Lung (tissue), 12 donors: Measurements from ENCODE around the gene PNLIPRP3. TPM values are rescaled to one million over a fixed set of nuclear protein-coding genes. Genes with fewer than 3 reads are reported as not detected.

ENCODE experiments used
- ATAC-seq: fragments of 200-7000 bp; cut with Tn5 transposase; one replicate; pipeline ENCODE4 v1.9.1; 2020; ENCODE audit warnings: moderate number of reproducible peaks; ENCODE audit not compliant: insufficient read depth, low FRiP score
- DNase-seq, 3 donors: peaks; one replicate each; pipeline ENCODE4 v3.0.0-alpha.2; 2013 to 2017
- H3K27ac ChIP-seq, 2 donors: one replicate each; pipeline ENCODE4 v1.5.1; 2013; ENCODE audit warnings: mild to moderate bottlenecking in 2 of 2, moderate library complexity in 2 of 2, control low read depth in 1 of 2, inconsistent platforms in 1 of 2, low read depth in 1 of 2, low read length in 1 of 2
- H3K27me3 ChIP-seq, 3 donors: one replicate each; pipeline ENCODE4 v1.5.1; 2013; ENCODE audit warnings: low read length in 2 of 3; ENCODE audit not compliant: control insufficient read depth in 3 of 3, insufficient read depth in 3 of 3
- H3K36me3 ChIP-seq, 4 donors: one replicate each; pipeline ENCODE4 v1.5.1; 2013; ENCODE audit warnings: low read length in 4 of 4, mild to moderate bottlenecking in 1 of 4, moderate library complexity in 1 of 4; ENCODE audit not compliant: control insufficient read depth in 4 of 4, insufficient read depth in 4 of 4
- H3K4me1 ChIP-seq, 5 donors: one replicate each; pipeline ENCODE4 v1.5.1; 2013; ENCODE audit warnings: low read length in 5 of 5, mild to moderate bottlenecking in 2 of 5, moderate library complexity in 1 of 5; ENCODE audit not compliant: control insufficient read depth in 5 of 5, insufficient read depth in 5 of 5
- H3K4me3 ChIP-seq: one replicate; pipeline ENCODE4 v1.5.1; 2013; ENCODE audit warnings: mild to moderate bottlenecking, control low read depth, moderate library complexity
- H3K9ac ChIP-seq, 2 donors: one replicate each; pipeline ENCODE4 v1.5.1; 2013; ENCODE audit warnings: low read length in 2 of 2, control low read depth in 1 of 2; ENCODE audit not compliant: insufficient read depth in 1 of 2
- H3K9me3 ChIP-seq, 4 donors: one replicate each; pipeline ENCODE4 v1.5.1; 2013; ENCODE audit warnings: low read length in 3 of 4, mild to moderate bottlenecking in 1 of 4, moderate library complexity in 1 of 4; ENCODE audit not compliant: control insufficient read depth in 4 of 4, insufficient read depth in 3 of 4
- WGBS, 2 donors: extraction: QIAGEN DNeasy Blood & Tissue Kit; methylation state at CpG; one replicate each; pipeline ENCODE4 v1.1.7; 2013; 5-methylcytosine and 5-hydroxymethylcytosine counted together
- polyA plus RNA-seq, 2 donors: library from polyadenylated mRNA; stranded (reverse); fragments of 200-250 nt; gene quantifications; one replicate each; pipeline ENCODE4 v1.2.1, GENCODE V29; 2013
- total RNA-seq, 2 donors: library from RNA; depleted of rRNA in 1 of 2; stranded (reverse); fragments of >200 nt in 1 of 2; gene quantifications; one replicate each; pipeline ENCODE4 v1.2.1, GENCODE V29; 2014 to 2021
- TF ChIP-seq, protein P1 (sequence below): IDR thresholded peaks from 2 replicates; pipeline ENCODE4 v1.5.1; 2012; ENCODE audit warnings: mild to moderate bottlenecking; ENCODE audit errors: control extremely low read depth, extremely low read depth
- donor health status: control.
- donor health status: control.
- donor health status: Bipolar disorder and iron deficiency.
- donor health status: healthy.
- donor health status: DM: yes; HTN: yes; CAD: no.

Gene PNLIPRP3
- total and polyA plus RNA-seq, 4 donors, result not detected

DNA sequence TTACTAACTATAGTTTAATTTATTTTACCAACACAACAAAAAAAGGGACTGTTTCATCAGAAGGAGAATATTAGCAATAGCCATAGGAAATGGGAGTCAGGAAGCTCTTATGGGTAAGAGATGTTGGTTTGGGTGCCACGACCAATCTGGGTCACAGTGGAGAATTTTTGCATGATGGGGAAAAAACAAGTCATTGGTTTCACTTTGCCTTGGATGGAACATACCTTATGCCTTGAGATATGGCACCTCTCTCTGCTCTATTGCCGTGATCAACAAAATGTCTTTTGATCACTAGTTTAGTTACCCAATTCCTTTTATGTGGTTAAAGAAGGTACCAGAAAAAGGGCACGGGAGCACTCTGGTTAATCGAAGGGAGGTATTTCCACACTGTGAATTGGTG lies 48.2 kb downstream of the PNLIPRP3 start:
- TF ChIP-seq, protein P1, sequence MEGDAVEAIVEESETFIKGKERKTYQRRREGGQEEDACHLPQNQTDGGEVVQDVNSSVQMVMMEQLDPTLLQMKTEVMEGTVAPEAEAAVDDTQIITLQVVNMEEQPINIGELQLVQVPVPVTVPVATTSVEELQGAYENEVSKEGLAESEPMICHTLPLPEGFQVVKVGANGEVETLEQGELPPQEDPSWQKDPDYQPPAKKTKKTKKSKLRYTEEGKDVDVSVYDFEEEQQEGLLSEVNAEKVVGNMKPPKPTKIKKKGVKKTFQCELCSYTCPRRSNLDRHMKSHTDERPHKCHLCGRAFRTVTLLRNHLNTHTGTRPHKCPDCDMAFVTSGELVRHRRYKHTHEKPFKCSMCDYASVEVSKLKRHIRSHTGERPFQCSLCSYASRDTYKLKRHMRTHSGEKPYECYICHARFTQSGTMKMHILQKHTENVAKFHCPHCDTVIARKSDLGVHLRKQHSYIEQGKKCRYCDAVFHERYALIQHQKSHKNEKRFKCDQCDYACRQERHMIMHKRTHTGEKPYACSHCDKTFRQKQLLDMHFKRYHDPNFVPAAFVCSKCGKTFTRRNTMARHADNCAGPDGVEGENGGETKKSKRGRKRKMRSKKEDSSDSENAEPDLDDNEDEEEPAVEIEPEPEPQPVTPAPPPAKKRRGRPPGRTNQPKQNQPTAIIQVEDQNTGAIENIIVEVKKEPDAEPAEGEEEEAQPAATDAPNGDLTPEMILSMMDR, result no peak
- H3K36me3 ChIP-seq, result no peaks in the 10 kb centered on the region
- ATAC-seq, result no peak
- DNase-seq, result no peak
- no peak overlapping the region for H3K9ac ChIP-seq
- H3K4me1 ChIP-seq, result no peaks in the 10 kb centered on the region
- WGBS, 2 donors, result 59 to 78% methylated on average over 4 of the region's 4 CpGs
- H3K4me3 ChIP-seq, result no peak overlapping the region
- H3K27me3 ChIP-seq, result no peaks in the 10 kb centered on the region
- no peaks in the 10 kb centered on the region for H3K9me3 ChIP-seq
- H3K27ac ChIP-seq, result no peak overlapping the region

DNA sequence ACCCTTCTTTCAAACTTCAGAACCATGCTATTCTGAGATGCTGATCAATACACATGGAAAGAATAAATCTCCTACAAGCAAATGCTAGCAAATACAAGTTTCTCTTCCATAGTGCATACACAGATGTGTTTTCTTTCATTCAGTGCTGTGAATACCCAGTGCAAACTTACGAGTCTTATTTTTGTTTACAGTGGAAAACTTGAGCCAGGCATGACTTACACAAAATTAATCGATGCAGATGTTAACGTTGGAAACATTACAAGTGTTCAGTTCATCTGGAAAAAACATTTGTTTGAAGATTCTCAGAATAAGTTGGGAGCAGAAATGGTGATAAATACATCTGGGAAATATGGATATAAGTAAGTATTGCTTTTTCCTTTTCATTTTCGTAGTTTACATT lies 48.8 kb downstream of the PNLIPRP3 start:
- TF ChIP-seq, protein P1, result no peak
- ATAC-seq, result no peak

DNA sequence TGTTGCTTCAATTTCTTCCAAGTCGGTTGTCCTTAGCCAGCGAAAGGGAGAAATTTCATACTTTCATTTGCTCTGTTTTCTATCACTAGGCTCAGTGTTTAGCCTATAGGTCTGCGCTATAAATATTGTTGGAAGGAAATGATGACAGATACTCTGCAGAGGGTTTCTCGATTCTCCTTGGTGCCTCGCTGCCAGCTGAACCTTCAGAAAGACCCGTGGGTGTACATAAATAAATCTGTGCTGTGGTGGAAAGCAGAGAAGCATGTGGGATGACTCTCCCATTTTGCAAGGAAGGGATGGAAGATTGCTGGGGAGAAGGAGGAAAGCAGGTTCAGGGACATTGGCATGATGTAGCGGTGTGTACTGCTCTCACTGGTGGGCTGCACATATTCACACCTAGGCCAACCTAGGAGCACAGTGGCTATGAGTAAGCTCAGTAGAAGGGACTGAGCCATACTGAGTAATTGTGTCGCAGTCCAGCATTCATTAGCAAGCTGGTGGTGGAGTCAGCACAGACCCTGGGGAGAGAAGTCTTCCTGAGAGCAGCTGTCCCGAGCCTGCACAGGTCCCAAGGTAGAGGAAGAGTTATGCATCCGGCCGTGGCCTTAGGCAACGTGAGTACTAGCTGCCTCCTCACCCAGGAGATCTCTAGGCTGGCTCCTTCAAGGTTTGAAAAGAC lies 50.5 kb downstream of the PNLIPRP3 start:
- Histone ChIP-seq H3K27ac (no peak overlapping the region), H3K4me3 (no peak overlapping the region), H3K4me1 (no peaks in the 10 kb centered on the region), H3K27me3 (no peaks in the 10 kb centered on the region), H3K9ac (no peak overlapping the region), H3K9me3 (no peaks in the 10 kb centered on the region), H3K36me3 (no peaks in the 10 kb centered on the region)
- WGBS, 2 donors, result 69 to 73% methylated on average over 12 of the region's 12 CpGs
- DNase-seq (no peak), ATAC-seq (no peak)
- TF ChIP-seq, protein P1, result no peak

More for the DNA sequence above, 48.8 kb downstream of the PNLIPRP3 start:
- Histone ChIP-seq H3K4me1 (no peaks in the 10 kb centered on the region), H3K9me3 (no peaks in the 10 kb centered on the region), H3K9ac (no peak overlapping the region), H3K4me3 (no peak overlapping the region), H3K27me3 (no peaks in the 10 kb centered on the region), H3K27ac (no peak overlapping the region), H3K36me3 (no peaks in the 10 kb centered on the region)
- peak in 1 of 3 donors; percentile 40 for DNase-seq
- WGBS, 2 donors, result 74 to 78% methylated on average over 4 of the region's 4 CpGs
